ENCODE data around the gene RPS19BP1. TPM values are rescaled to one million over a fixed set of nuclear protein-coding genes. Genes with fewer than 3 reads are reported as not detected.

RPS19BP1 gene
- total RNA-seq, 1 experiment from 2014 or later: 102 TPM

GRCh38 chr22:39519681-39520225, 12.8 kb downstream of the RPS19BP1 start:
- Mint-ChIP-seq H3K9me3 (no peaks in the 10 kb centered on the region), H3K36me3 (peaks cover 65% of the 10 kb centered on the region), H3K27ac (peak overlapping the region; percentile 100), H3K4me1 (peaks cover 34% of the 10 kb centered on the region), H3K4me3 (peak overlapping the region; percentile 95), H3K27me3 (ENCODE audit: low read depth) (peaks cover 34% of the 10 kb centered on the region)
- ChIA-PET CTCF (interaction anchor here (0.6 to 1.0 kb wide), 21 partner anchors 9 to 413 kb away, joined by 3 to 36 read pairs (median 4); partner anchors contain the start of genes MIEF1, RPL3 and TAB1), POLR2A (interaction anchor here (0.5 to 1.7 kb wide), 25 partner anchors 9 to 1887 kb away, joined by 3 to 16 read pairs (median 3); partner anchors contain the start of genes MIEF1, RPL3, RPS19BP1 and TAB1)
- DNase-seq (ENCODE audit: low spot score) (peak; percentile 97), ATAC-seq (peak; percentile 89)
- no peak for TF ChIP-seq RELA (CRISPR knock-in tag; IDR thresholded peaks at IDR 0.05; ENCODE audit: borderline replicate concordance)
- TF ChIP-seq JUN (CRISPR knock-in tag; IDR thresholded peaks at IDR 0.05): no peak
- TF ChIP-seq TEAD4 (CRISPR knock-in tag; IDR thresholded peaks at IDR 0.05): no peak
- TF ChIP-seq CBFB (CRISPR knock-in tag; IDR thresholded peaks at IDR 0.05; ENCODE audit: low read depth): no peak
- no peak for TF ChIP-seq CDX4 (CRISPR knock-in tag; IDR thresholded peaks at IDR 0.05; ENCODE audit: borderline replicate concordance)
- no peak for TF ChIP-seq FOXK1 (CRISPR knock-in tag; IDR thresholded peaks at IDR 0.05)
- TF ChIP-seq NR3C1 (CRISPR knock-in tag; conservative IDR thresholded peaks at IDR 0.05; ENCODE audit: low read depth): no peak
- TF ChIP-seq GRHL2 (CRISPR knock-in tag; IDR thresholded peaks at IDR 0.05; ENCODE audit: insufficient replicate concordance, severe bottlenecking): no peak
- TF ChIP-seq TCF7 (CRISPR knock-in tag; IDR thresholded peaks at IDR 0.05; ENCODE audit: low read depth): no peak
- TF ChIP-seq E2F4 (CRISPR knock-in tag; IDR thresholded peaks at IDR 0.05; ENCODE audit: borderline replicate concordance, low read depth): no peak
- no peak for TF ChIP-seq ZNF512 (CRISPR knock-in tag; IDR thresholded peaks at IDR 0.05; ENCODE audit: borderline replicate concordance)
- no peak for TF ChIP-seq SOX15 (CRISPR knock-in tag; IDR thresholded peaks at IDR 0.05)
- no peak for TF ChIP-seq GABPB1 (CRISPR knock-in tag; IDR thresholded peaks at IDR 0.05)
- no peak for TF ChIP-seq SMAD4 (CRISPR knock-in tag; IDR thresholded peaks at IDR 0.05)
- TF ChIP-seq ZBTB43 (CRISPR knock-in tag; IDR thresholded peaks at IDR 0.05): no peak
- TF ChIP-seq E2F1 (CRISPR knock-in tag; IDR thresholded peaks at IDR 0.05): 0 out of 2 replicates have a peak, but pooled peaks have one; percentile 4
- TF ChIP-seq STAT6 (CRISPR knock-in tag; conservative IDR thresholded peaks at IDR 0.05; ENCODE audit: low read depth): no peak
- no peak for TF ChIP-seq CREB1 (CRISPR knock-in tag; IDR thresholded peaks at IDR 0.05)
- TF ChIP-seq ESRRA (CRISPR knock-in tag; IDR thresholded peaks at IDR 0.05; ENCODE audit: borderline replicate concordance): no peak
- peak; percentile 84; the same call in 1 of the 2 replicates for TF ChIP-seq ZNF416 (CRISPR knock-in tag; IDR thresholded peaks at IDR 0.05)
- no peak for TF ChIP-seq USF2 (CRISPR knock-in tag; IDR thresholded peaks at IDR 0.05)
- TF ChIP-seq NFE2L1 (CRISPR knock-in tag; IDR thresholded peaks at IDR 0.05): no peak
- TF ChIP-seq AR (CRISPR knock-in tag; IDR thresholded peaks at IDR 0.05): no peak
- TF ChIP-seq ZNF317 (CRISPR knock-in tag; IDR thresholded peaks at IDR 0.05; ENCODE audit: borderline replicate concordance, low read depth): no peak

Data from WTC11 (cell line).